ENCODE results near the gene C11orf65.
A peak's percentile ranks its signal among the peaks of the same experiment; 100 is the strongest.

C11orf65 gene, protein sequence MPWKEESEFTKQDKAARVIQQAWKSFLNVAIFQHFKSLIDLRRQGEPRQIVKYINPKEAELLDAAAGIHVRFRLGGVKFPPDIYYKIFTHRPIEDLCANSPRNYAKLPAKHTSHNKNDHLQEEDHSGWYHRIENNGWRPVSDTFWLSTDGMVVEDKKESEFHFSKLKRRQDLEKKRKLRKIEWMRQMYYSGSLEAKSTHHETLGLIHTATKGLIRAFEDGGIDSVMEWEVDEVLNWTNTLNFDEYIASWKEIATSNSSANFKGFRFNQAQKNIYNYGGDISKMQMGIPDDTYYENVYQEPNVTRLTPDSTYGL

DNA sequence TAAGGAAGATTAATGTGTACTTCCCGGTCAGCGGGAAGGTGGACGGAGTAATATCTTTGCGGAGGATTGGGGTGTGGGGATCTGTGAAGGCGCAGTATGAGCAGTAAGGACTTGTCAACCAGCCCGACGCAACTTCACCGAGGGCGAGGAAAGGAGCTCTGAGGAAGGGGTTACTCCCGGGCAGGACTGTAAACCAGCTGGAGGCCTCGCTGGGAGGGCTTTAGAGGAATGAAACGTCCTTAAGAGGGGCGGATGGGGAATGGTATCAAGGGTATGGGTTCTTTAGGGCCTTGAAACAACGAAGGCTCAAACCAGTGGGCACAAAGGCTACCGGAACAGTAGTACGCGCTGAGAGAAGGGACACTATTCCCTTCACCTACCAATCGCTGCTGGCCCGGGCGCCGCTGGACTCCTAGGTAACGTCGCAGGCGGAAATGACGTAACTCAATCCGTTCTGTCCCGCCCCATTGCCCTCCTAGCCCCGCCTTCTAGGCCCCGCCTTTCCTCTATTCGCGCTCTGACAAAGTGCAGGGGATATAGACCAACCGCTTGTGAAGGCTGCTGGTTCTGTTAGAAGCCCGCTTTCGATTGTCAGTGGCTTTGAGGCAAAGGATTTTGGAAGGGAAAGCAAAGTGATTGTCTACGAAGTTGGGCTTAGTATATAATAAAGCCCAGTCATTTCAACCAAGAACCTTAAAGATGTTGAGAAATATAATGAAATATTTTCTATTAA is at the start of gene C11orf65:
Gene C11orf65 (minus strand): TSS at position 439 of the 733 bp plus-strand sequence. CDS start 5,970 bp downstream, outside the sequence.
- Histone ChIP-seq H3K27me3 (ENCODE audit: control insufficient read depth, insufficient read depth, low read length) (no peaks in the 10 kb centered on the region), H3K4me1 (ENCODE audit: control insufficient read depth, insufficient read depth, low read length) (no peaks in the 10 kb centered on the region), H3K9ac (ENCODE audit: low read length) (peak within 1 kb of the TSS; percentile 100), H3K4me3 (ENCODE audit: low read length) (peak within 1 kb of the TSS; percentile 99), H3K36me3 (ENCODE audit: control insufficient read depth, insufficient read depth, low read length) (no peaks in the 10 kb centered on the region), H3K27ac (ENCODE audit: low read depth, low read length) (peak within 1 kb of the TSS; percentile 100)

DNA sequence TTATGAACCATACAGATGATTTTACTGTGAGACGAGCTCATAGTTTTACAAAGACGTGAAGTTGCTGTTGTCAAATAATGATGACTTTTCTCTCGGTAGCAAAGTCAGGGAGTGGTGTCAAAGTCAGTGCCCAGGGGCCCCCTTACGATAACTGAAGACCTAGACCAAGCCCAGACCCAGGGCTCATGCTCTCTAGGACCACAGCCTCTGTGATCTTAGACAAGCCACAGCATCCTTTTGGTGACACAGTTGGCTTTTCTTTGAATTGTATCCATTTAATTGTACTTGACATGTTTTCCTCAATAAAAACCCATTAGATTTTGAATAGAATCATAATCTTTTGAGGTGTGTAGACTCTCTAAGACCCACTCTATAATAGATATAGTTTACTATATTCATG is 48.8 kb upstream of the C11orf65 start:
- no peak overlapping the region for H3K9ac ChIP-seq (ENCODE audit: low read length)
- H3K4me3 ChIP-seq (ENCODE audit: low read length) = no peak overlapping the region
- no peak overlapping the region for H3K27ac ChIP-seq (ENCODE audit: low read depth, low read length)
- no peaks in the 10 kb centered on the region for H3K4me1 ChIP-seq (ENCODE audit: control insufficient read depth, insufficient read depth, low read length)
- peaks cover 4% of the 10 kb centered on the region for H3K36me3 ChIP-seq (ENCODE audit: control insufficient read depth, insufficient read depth, low read length)
- no peaks in the 10 kb centered on the region for H3K27me3 ChIP-seq (ENCODE audit: control insufficient read depth, insufficient read depth, low read length)

DNA sequence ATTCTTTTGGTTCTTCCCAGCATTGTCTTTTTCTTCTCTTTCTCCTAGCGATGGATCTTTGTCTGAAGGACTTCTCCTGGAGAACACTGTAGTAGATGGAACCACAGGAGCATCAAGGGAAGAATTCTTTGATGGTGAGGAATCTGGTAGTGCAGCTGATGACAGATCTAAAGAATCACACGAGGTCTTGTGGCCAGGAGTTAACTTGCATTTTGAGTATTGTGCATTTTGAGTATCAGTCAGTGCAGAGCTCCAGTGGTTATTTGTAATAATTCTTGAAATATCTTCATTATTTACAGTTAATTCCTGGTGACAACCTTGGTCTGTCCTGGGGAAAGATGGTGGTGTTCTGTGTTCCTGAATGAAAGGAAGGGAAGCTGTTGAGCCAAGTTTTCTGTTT is 45.4 kb upstream of the C11orf65 start:
- Histone ChIP-seq H3K4me1 (ENCODE audit: control insufficient read depth, insufficient read depth, low read length) (no peaks in the 10 kb centered on the region), H3K27me3 (ENCODE audit: control insufficient read depth, insufficient read depth, low read length) (no peaks in the 10 kb centered on the region), H3K4me3 (ENCODE audit: low read length) (no peak overlapping the region), H3K36me3 (ENCODE audit: control insufficient read depth, insufficient read depth, low read length) (peaks cover 4% of the 10 kb centered on the region), H3K27ac (ENCODE audit: low read depth, low read length) (no peak overlapping the region), H3K9ac (ENCODE audit: low read length) (no peak overlapping the region)

DNA sequence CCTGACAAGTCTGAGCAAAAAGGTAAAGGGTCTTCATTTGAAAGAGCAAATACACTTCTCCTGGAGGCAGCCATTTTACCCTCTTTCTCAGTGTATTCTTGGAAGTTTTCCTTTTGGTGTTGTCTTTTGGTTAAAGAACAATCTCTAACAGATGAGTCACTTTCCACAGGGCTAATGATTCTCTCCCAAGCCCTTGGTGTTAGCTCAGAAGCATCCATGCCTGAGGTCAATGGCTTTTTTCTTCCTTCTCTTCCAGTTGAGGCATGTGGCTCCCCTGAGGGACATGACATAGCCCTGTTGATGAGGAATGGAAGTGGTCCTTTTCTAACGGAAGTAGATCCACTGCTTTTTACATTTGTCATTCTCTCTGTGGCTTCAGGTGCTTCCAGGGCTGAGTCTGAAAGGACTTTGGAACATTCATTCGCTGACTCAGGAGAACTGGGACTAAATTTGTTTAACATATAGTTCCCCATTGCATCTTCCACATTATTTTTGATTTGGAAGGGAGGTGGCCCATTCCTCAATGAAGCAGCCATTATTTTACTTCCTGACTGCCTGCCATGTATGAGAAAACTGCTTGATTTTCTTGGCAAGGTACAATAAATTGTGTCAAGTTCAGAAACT is 44.6 kb upstream of the C11orf65 start:
- no peak overlapping the region for H3K9ac ChIP-seq (ENCODE audit: low read length)
- H3K4me1 ChIP-seq (ENCODE audit: control insufficient read depth, insufficient read depth, low read length) = no peaks in the 10 kb centered on the region
- no peaks in the 10 kb centered on the region for H3K27me3 ChIP-seq (ENCODE audit: control insufficient read depth, insufficient read depth, low read length)
- no peak overlapping the region for H3K27ac ChIP-seq (ENCODE audit: low read depth, low read length)
- peaks cover 4% of the 10 kb centered on the region for H3K36me3 ChIP-seq (ENCODE audit: control insufficient read depth, insufficient read depth, low read length)
- H3K4me3 ChIP-seq (ENCODE audit: low read length) = no peak overlapping the region

DNA sequence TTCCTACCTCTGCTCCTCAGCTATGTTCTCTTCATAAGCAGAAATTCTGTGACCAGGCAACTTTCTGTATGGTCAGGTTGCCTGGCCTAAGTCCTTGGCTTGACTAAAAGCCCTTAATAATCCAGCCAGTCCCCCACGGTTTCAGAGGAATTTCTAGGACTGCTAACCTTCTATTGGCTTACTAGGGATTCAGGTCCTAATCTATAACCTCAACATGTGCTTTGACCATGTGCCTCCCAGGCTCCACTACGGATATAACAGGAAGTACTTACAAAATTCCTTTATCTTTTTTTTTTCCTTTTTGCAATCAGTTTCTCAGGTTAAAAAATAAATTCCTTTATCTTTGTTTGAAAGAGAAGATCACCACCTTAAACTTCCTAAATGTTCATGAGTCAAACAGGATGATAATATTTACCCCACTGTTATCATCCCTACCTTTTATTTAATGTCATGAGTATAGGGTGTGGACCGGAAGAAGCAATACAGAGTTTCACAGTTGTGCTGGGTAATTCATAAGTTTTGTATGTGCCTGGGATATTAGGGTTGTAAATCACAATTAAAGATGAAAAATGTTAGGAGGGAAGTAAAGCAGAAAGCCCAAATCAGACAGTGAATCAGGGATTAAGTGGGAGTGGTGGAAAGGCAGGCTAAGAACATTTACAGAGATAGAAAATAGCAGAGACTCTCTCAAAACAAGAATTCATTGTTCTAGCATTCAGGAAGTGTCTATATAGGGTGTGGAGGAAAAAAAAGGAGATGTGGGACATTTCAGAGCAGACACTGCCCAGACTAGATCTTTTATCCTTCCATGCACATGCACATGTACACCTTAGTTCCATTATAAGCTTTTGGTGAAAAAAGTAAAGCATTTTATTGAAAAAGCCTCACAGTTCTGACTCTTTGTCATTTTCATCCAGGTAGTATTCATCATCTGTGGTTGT is 41.6 kb upstream of the C11orf65 start:
- Histone ChIP-seq H3K4me1 (ENCODE audit: control insufficient read depth, insufficient read depth, low read length) (no peaks in the 10 kb centered on the region), H3K27ac (ENCODE audit: low read depth, low read length) (no peak overlapping the region), H3K4me3 (ENCODE audit: low read length) (no peak overlapping the region), H3K27me3 (ENCODE audit: control insufficient read depth, insufficient read depth, low read length) (no peaks in the 10 kb centered on the region), H3K36me3 (ENCODE audit: control insufficient read depth, insufficient read depth, low read length) (no peaks in the 10 kb centered on the region), H3K9ac (ENCODE audit: low read length) (no peak overlapping the region)

DNA sequence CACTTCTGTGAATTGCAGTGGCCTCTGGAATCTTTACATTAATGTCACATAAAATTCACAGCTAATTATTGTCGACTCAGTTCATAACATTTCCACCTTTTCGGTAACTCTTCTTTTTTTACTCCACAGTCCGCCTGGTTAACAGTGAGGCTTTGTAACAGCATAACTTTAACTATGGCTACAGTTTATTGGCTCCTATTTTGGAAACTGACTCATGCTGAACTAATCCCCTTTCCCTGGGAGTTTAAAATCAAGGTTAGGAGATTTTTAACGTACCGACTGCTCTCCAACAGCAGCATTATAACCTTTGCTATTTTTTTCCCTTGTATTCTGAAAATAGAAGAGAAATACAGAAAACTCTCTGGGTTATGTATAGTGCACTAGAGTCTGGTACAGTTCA is 34.1 kb upstream of the C11orf65 start:
- Histone ChIP-seq H3K36me3 (ENCODE audit: control insufficient read depth, insufficient read depth, low read length) (no peaks in the 10 kb centered on the region), H3K4me3 (ENCODE audit: low read length) (no peak overlapping the region), H3K27ac (ENCODE audit: low read depth, low read length) (no peak overlapping the region), H3K9ac (ENCODE audit: low read length) (no peak overlapping the region), H3K27me3 (ENCODE audit: control insufficient read depth, insufficient read depth, low read length) (no peaks in the 10 kb centered on the region), H3K4me1 (ENCODE audit: control insufficient read depth, insufficient read depth, low read length) (peaks cover 7% of the 10 kb centered on the region)

DNA sequence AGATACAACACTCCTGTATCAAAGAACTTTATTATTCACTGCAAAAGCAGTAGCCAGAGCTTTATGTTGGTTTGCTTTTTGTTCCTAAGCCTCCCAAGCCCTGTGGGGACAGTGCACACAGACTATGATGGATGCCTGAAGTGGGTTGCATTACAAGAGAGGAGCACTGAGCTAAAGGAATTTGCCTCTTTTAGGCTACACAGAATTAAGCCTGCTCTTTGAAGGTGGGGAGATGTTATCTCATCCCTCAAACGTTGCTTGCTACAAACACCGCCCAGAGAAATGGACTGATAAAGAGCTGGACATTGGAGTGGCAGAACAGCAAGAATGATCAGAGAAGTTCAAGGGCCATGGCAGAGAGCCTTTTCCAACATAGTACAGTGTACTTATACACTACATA is 33.4 kb upstream of the C11orf65 start:
- Histone ChIP-seq H3K4me1 (ENCODE audit: control insufficient read depth, insufficient read depth, low read length) (peaks cover 7% of the 10 kb centered on the region), H3K27me3 (ENCODE audit: control insufficient read depth, insufficient read depth, low read length) (no peaks in the 10 kb centered on the region), H3K9ac (ENCODE audit: low read length) (no peak overlapping the region), H3K36me3 (ENCODE audit: control insufficient read depth, insufficient read depth, low read length) (no peaks in the 10 kb centered on the region), H3K4me3 (ENCODE audit: low read length) (no peak overlapping the region), H3K27ac (ENCODE audit: low read depth, low read length) (no peak overlapping the region)

DNA sequence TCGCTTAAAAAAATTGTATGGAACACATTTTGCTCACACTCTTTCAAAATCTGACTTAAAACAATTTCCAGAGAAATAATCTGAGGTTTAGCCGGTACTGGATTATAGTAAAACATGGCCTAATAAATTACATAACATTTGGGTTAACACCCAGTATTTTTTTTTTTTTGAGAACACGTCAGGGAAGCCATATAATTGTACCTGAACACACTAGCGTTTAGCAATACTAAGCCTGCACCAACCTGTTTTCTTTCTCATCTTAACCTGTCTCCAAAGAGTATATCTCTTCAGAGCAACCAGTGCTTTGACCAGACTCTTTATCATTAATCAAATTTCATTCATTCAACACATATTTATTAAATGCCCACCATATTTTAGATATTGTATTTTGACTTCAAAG is 32.8 kb upstream of the C11orf65 start:
- Histone ChIP-seq H3K27me3 (ENCODE audit: control insufficient read depth, insufficient read depth, low read length) (no peaks in the 10 kb centered on the region), H3K36me3 (ENCODE audit: control insufficient read depth, insufficient read depth, low read length) (no peaks in the 10 kb centered on the region), H3K27ac (ENCODE audit: low read depth, low read length) (no peak overlapping the region), H3K9ac (ENCODE audit: low read length) (no peak overlapping the region), H3K4me3 (ENCODE audit: low read length) (no peak overlapping the region), H3K4me1 (ENCODE audit: control insufficient read depth, insufficient read depth, low read length) (peaks cover 7% of the 10 kb centered on the region)

DNA sequence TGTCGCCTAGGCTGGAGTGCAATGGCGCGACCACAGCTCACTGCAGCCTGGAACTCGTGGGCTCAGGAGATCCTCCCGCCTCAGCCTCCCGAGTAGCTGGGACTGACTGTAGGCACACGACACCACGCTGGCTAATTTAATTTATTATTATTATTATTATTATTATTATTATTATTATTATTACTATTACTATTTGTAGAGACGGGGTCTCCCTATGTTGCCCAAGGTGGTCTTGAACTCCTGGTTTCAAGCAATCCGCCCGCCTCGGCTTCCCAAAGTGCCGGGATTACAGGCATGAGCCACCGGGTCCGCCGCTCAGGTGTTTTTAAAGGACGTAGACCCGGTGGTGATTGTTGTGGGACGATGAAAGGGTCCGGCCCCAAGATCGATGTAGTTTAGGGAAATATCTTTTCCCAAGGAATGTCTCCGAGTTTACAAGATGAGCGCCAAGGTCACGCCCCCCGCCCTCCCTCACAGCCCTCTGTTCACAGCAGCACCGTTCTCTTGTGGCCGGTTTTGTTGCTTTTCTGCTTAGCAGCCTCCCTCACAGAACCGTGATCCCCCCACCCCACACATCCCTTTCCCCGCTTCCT is 31.6 kb upstream of the C11orf65 start:
- Histone ChIP-seq H3K4me3 (ENCODE audit: low read length) (peak overlapping the region; percentile 82), H3K27me3 (ENCODE audit: control insufficient read depth, insufficient read depth, low read length) (no peaks in the 10 kb centered on the region), H3K4me1 (ENCODE audit: control insufficient read depth, insufficient read depth, low read length) (peaks cover 7% of the 10 kb centered on the region), H3K9ac (ENCODE audit: low read length) (peak overlapping the region; percentile 57), H3K36me3 (ENCODE audit: control insufficient read depth, insufficient read depth, low read length) (no peaks in the 10 kb centered on the region), H3K27ac (ENCODE audit: low read depth, low read length) (peak overlapping the region; percentile 97)

DNA sequence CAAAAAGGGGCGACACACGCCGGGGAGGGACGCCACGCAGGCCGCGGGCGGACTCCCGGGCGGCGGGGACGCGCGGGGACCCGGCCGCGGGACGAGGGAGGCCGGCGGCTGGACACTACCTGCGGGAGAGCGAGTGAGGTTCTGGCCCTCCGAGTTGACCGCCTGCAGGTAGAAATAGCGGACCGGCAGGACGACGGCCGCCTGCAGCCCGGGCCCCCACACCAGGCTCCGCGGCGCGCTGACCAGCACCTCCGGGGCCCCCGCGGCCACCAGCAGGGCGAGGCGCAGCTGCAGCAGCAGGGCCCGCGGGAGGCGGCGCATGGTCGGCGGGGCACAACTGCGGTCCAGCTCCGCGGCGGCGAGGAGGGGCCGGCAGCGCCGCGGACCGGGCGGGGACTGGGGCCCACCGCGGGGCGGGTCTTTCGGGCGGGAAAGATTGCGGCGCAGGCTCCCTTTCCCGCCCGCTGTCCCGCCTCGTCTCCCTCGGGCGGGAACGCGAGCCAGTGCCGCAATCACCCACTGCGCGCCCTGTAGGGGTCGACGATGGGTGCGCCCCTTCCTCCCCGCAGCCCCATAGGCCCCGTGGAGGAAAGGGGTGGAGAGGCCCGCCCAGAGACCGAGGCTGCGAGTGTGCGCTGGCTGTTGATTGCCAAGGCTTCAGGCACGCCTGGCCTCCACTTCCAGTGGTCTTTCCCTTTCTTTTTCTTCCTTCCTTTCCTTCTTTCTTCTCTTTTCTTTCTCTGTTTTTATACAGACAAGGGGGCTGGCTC is 30.9 kb upstream of the C11orf65 start, which contains the start of gene POGLUT3:
Gene POGLUT3 (minus strand): TSS at position 339 of the 770 bp plus-strand sequence. CDS start 18 bp downstream, at position 321.
- Histone ChIP-seq H3K4me3 (ENCODE audit: low read length) (peak within 1 kb of the TSS; percentile 82), H3K9ac (ENCODE audit: low read length) (peak within 1 kb of the TSS; percentile 73), H3K4me1 (ENCODE audit: control insufficient read depth, insufficient read depth, low read length) (peaks cover 7% of the 10 kb centered on the region), H3K27me3 (ENCODE audit: control insufficient read depth, insufficient read depth, low read length) (no peaks in the 10 kb centered on the region), H3K27ac (ENCODE audit: low read depth, low read length) (peak within 1 kb of the TSS; percentile 97), H3K36me3 (ENCODE audit: control insufficient read depth, insufficient read depth, low read length) (no peaks in the 10 kb centered on the region)
